Measurements from ENCODE around the gene TMEM52B. TPM values are rescaled to one million over a fixed set of nuclear protein-coding genes. Genes with fewer than 3 reads are reported as not detected.
A peak's percentile ranks its signal among the peaks of the same experiment; 100 is the strongest.

Gene TMEM52B
- total RNA-seq, 4 donors from 2014 or later = 0.09 to 0.84 TPM; not detected in 2

DNA sequence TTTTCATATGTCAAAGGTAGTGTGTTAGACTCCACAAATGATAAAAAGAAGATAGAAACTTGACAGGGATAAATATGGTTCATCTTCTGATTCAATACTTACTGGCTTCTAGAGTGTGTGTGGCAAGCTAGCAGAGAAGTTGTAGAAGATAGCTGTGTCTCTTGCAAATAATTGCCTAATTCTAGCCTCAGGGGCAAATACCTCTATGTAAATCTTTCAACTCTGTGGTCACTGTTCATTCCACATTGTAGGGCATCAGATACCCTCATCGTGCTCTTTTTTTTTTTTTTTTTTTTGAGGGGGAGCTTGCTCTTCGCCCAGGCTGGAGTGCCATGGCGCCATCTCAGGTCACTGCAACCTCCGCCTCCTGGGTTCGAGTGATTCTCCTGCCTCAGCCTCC is 8.6 kb upstream of the TMEM52B start:
- TF ChIP-seq, protein P1, sequence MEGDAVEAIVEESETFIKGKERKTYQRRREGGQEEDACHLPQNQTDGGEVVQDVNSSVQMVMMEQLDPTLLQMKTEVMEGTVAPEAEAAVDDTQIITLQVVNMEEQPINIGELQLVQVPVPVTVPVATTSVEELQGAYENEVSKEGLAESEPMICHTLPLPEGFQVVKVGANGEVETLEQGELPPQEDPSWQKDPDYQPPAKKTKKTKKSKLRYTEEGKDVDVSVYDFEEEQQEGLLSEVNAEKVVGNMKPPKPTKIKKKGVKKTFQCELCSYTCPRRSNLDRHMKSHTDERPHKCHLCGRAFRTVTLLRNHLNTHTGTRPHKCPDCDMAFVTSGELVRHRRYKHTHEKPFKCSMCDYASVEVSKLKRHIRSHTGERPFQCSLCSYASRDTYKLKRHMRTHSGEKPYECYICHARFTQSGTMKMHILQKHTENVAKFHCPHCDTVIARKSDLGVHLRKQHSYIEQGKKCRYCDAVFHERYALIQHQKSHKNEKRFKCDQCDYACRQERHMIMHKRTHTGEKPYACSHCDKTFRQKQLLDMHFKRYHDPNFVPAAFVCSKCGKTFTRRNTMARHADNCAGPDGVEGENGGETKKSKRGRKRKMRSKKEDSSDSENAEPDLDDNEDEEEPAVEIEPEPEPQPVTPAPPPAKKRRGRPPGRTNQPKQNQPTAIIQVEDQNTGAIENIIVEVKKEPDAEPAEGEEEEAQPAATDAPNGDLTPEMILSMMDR (IDR thresholded peaks at IDR 0.05) = no peak
- ATAC-seq (ENCODE audit: low FRiP score) (no peak), DNase-seq (ENCODE audit: low spot score) (no peak)

DNA sequence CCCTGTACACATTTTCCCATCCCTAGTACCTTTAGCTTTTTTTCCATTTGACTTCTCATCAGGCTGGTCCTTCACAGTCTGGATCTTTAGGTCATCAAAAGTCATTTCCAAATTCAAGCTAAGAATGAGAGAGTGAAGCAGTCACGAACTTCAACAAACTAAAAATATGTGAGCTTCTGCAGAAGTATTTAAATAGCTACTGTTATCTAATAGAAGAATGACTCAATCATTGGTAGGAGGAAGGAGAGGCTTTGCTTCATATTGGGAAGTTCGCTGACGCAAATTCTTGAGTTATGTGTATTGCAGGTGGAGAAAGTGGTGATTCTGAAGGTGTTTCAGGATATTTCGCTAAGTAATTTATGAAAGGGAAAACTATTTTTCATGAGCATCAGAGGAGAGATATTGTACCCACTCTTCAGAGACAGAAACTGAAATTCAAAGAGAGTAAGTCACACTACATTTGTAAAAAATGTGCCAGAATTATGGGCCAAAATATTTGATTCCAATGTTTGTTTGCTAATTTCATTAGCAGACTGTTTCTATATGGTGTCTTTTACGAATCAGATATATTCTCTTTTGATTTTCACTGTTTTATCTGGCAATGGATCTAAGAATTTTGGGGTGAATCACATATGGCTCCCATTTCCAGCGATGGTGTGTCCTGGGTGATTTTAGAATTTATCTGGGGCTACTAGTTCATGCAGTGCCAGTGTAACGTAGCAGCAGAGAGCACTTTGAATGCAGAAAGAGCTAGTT is 6.7 kb upstream of the TMEM52B start, which contains the start of gene OLR1:
Gene OLR1 (minus strand): TSS at position 160 of the 756 bp plus-strand sequence. CDS start 55 bp downstream, at position 105.
- ATAC-seq (ENCODE audit: low FRiP score) (peak; percentile 88), DNase-seq (ENCODE audit: low spot score) (no peak)
- TF ChIP-seq, protein P1 (IDR thresholded peaks at IDR 0.05) = no peak

DNA sequence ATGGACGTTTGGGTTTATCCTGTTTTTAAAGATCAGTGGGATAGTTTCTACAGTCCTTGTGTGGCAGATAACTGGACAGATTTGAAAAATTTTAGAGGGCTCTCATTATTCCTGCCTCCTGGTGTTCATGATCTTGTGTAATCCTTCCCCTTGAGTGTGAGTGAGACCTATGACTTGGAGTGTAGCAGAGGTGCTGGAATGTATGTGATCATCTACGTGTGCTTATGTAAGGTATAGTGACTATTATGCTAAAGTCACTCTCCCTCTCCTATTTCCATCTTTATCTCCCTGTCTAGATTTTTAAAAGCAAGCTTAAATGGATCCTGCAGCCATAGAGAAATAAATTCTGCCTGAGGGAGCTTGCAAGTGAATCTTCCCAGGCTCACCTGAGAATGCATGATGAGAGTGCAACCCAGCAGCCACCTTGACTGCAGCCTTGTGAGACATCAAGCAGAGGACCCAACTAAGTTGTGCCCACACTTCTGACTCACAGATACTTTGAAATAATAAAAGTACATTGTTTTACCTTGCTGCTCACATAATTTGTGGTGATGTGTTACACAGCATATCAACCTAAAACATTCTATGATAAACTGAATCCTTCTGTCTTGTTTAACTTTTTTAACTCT is 3.7 kb upstream of the TMEM52B start:
- ATAC-seq (ENCODE audit: low FRiP score) (no peak), DNase-seq (ENCODE audit: low spot score) (no peak)
- TF ChIP-seq, protein P1 (IDR thresholded peaks at IDR 0.05) = no peak

DNA sequence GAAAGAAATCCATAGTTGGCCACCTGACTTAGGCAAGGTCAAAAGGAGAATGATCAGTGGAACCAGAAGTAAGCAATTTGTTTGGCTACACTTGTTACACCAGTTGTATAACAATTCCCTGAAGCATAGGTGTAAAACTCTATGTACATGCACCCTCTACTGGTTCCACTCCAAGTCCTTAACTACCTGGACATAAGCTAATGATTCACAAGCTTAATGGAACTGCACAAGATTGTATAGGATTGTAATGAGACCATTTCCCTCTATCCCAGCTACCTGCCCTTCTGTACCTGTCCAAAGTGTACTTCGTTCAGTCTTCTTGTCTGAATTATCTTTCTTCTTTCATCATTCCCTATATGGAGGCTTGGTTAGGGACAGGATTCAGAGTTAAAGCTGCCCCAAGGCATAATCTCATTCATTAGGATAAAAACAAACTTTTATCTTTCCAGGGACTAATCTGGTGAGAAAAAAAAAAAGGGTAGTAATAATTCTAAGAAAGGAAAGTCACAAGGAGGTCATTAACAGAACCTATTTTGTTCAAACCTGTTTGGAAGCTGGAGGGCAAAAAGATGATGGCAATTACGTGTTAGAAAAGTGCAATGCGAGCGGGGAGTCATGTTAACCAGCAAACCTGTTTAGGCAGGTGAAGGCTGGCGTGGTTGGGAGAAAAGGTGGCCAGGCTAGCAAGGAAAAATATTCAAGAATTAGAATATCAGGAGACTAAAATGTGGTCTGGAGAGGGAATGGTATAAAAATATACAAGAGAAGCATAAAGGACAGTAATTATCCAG is 2.8 kb upstream of the TMEM52B start:
- TF ChIP-seq, protein P1 (IDR thresholded peaks at IDR 0.05) = no peak
- ATAC-seq (ENCODE audit: low FRiP score) = no peak
- no peak for DNase-seq (ENCODE audit: low spot score)

DNA sequence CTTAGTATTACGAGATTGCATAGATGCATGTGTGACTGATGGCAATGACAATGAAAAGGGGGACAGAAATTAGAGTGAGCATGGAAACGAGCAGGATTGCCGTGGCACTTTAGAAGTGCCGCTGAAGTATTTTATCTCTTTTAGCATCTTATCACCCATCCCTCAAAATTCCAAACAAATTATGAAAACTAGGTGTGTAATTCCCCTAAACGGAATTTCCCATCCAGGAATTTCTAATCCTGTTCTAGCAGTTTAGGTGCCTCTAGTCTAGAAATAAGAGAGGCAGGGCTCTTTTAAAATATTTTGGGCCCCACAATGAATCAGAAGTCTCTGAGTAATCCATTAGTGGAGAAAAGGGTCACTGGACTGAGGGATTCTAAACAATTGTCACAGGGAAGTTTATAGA is 947 bp downstream of the TMEM52B start:
- ATAC-seq (ENCODE audit: low FRiP score) (no peak), DNase-seq (ENCODE audit: low spot score) (no peak)
- TF ChIP-seq, protein P1 (IDR thresholded peaks at IDR 0.05) = no peak

DNA sequence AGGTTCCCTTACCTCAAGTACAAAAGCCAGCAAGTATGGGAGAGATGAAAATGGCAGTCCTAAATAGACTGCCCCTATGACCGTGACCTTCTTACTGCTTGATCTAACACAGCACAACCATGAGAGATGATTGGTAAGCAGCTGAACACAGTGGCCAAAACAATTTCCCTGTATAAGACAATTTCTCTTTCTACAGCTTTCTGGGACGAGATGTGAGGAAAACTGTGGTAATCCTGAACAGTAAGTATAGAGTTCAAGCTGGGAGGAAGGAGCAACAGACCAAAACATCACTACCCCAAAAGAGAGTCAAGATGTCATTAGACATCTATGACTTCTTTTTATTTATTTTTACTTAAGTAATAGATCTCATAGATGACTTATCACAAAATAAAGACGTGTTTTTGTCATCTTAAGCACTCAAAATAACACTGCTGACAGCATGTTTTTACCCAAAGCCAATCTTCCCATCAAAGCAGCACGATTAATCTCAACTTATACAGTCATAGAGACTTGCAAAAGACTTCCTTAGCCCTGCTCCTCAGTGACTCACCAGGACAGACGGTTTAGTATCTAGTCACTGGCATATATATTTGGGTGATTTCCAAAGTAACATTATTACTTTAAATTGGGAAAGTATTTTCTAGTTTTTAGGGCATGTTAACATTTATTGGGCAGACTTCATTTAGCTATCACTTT is 3.7 kb downstream of the TMEM52B start:
- DNase-seq (ENCODE audit: low spot score) (no peak), ATAC-seq (ENCODE audit: low FRiP score) (peak; percentile 88)
- TF ChIP-seq, protein P1 (IDR thresholded peaks at IDR 0.05) = no peak

All from omental fat pad (tissue), 4 donors.